ENCODE data around the gene XPO5. TPM values are rescaled to one million over a fixed set of nuclear protein-coding genes. Genes with fewer than 3 reads are reported as not detected.

The XPO5 gene
- total RNA-seq, 4 donors from 2014 or later = 24.0 to 30.4 (median 27.3) TPM

DNA sequence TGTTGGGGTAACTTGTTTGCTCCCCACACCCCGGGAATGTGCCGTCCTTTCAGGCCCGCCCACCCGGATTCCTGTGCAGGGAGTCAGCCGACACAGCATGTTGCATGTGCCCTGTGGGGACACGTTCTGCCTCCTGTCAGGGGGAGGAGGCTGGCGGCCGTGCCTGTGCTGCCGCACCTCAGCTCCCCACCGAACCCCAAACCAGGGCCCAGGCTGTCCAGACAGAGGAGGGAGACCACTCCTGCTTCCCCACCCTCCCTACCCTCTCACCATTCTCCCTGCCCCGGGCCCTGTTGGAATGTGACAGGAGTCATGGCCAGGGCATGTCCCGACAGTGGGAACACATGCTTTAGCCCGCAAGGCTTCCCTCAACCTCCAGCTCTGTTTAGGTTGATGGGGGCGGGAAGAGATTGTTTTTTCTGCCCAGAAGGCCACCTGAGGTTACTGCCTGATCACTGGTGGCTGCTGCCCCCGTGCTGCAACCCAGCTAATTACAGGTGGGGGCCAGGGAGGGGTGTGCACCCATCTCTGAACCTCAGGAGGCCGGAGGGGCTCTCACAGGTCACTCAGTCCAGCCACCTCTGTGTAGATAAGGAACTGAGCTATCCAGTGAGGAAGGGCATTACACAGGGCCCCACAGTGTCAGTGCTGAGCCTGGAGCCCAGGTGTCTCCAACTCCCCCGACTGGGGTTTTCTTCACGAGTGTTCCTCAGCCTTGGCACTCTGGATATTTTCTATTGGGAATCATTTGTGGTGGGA lies 79.3 kb downstream of the XPO5 start:
- intact Hi-C loops (cut with DNase I; ENCODE audit: low total_unique reads) = no loop called here
- no peak for TF ChIP-seq POLR2A (IDR thresholded peaks at IDR 0.05)
- TF ChIP-seq, protein P1, sequence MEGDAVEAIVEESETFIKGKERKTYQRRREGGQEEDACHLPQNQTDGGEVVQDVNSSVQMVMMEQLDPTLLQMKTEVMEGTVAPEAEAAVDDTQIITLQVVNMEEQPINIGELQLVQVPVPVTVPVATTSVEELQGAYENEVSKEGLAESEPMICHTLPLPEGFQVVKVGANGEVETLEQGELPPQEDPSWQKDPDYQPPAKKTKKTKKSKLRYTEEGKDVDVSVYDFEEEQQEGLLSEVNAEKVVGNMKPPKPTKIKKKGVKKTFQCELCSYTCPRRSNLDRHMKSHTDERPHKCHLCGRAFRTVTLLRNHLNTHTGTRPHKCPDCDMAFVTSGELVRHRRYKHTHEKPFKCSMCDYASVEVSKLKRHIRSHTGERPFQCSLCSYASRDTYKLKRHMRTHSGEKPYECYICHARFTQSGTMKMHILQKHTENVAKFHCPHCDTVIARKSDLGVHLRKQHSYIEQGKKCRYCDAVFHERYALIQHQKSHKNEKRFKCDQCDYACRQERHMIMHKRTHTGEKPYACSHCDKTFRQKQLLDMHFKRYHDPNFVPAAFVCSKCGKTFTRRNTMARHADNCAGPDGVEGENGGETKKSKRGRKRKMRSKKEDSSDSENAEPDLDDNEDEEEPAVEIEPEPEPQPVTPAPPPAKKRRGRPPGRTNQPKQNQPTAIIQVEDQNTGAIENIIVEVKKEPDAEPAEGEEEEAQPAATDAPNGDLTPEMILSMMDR (IDR thresholded peaks at IDR 0.05) = no peak
- H3K4me3 ChIP-seq (ENCODE audit: low read depth, poor library complexity, severe bottlenecking) = no peak overlapping the region
- DNase-seq (ENCODE audit: low spot score in 2 of 2) = peak; percentile 45 to 89
- WGBS, 2 donors = 39 to 43% methylated on average over 17 to 18 of the region's 18 CpGs

DNA sequence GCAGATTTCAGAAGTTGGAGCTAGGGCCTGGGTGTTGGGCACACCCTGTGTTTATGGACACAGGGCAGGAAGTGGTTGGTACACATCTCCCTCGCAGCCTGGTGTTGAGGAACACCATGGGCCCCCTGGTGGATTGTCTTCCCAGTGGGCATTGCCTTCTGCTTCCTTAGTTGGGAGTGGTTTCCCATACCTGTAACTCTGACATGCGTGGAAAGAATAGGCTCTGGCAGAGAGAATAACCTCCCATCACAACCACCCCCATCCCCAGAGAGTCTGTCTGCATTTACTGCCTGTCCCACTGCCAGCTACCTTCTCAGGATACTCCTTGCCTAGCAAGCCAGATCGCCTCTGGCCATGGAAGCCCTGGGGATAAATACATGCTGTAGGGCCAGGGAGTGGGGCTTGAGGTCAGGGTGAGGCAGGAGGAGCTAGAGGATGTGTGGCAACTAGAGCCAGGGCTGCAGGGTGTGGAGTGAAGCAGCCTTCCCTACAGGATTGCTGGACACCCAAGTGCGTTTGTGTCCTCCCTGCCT lies 80.4 kb downstream of the XPO5 start:
- DNase-seq (ENCODE audit: low spot score in 2 of 2) = no peak
- 34 to 52% methylated on average over 4 of the region's 4 CpGs for WGBS, 2 donors
- intact Hi-C loops (cut with DNase I; ENCODE audit: low total_unique reads) = no loop called here
- H3K4me3 ChIP-seq (ENCODE audit: low read depth, poor library complexity, severe bottlenecking) = no peak overlapping the region
- TF ChIP-seq POLR2A (IDR thresholded peaks at IDR 0.05) = no peak
- TF ChIP-seq, protein P1 (IDR thresholded peaks at IDR 0.05) = no peak

- no peak for DNase-seq (ENCODE audit: low spot score in 2 of 2)
- no peak overlapping the region for H3K4me3 ChIP-seq (ENCODE audit: low read depth, poor library complexity, severe bottlenecking)
- TF ChIP-seq, protein P1 (IDR thresholded peaks at IDR 0.05) = no peak
- WGBS, 2 donors = 89 to 90% methylated on average over 4 of the region's 4 CpGs
- intact Hi-C loops (cut with DNase I; ENCODE audit: low total_unique reads) = no loop called here
These were observed 81.1 kb downstream of the XPO5 start for GRCh38 chr6:43494766-43495165.

DNA sequence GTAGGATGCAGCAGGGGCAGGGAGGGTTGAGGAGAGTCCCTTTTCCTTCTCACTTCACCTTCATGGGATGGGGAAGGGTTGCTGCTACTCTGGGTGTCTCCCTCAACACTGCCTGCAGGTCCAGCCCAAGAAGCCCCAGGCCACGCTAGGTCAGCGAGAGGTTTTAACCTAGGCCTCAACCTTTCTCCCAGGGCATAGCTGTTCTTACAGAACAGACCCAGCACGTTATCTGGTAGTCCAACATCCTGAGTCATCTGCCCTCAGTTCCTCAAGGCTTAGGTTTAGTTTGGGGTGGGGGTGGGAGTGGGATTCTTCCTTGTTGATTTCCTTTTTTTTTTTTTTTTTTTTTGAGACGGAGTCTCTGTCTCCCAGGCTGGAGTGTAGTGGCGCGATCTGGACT lies 81.5 kb downstream of the XPO5 start:
- DNase-seq (ENCODE audit: low spot score in 2 of 2) = no peak
- WGBS, 2 donors = 68 to 80% methylated on average over 6 of the region's 6 CpGs
- intact Hi-C loops (cut with DNase I; ENCODE audit: low total_unique reads) = no loop called here

DNA sequence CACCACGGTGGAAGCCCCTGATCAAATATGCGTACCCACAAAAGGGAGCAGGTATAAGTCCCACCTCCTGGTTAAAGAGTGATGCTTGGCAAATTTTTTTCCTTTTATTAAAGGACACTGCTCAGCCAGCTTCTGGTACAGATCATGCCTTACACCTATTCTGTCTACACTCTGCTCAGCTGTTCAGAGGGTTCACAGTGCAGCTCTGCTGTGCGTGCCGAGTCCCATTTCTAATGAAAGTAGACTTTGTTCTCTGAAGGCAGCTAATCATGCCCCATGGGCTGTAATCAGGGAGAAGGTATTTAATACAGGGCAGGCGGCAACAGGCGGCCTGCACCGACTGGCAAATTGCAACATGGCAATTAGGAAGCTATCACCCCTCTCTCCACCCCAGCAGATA lies 82.0 kb downstream of the XPO5 start:
- WGBS, 2 donors = 48 to 59% methylated on average over 7 of the region's 7 CpGs
- intact Hi-C loops (cut with DNase I; ENCODE audit: low total_unique reads) = no loop called here
- no peak overlapping the region for H3K4me3 ChIP-seq (ENCODE audit: low read depth, poor library complexity, severe bottlenecking)
- DNase-seq (ENCODE audit: low spot score in 2 of 2) = no peak
- no peak for TF ChIP-seq POLR2A (IDR thresholded peaks at IDR 0.05)
- TF ChIP-seq, protein P1 (IDR thresholded peaks at IDR 0.05) = no peak

More for the DNA sequence above, 81.5 kb downstream of the XPO5 start:
- H3K4me3 ChIP-seq (ENCODE audit: low read depth, poor library complexity, severe bottlenecking) = no peak overlapping the region
- no peak for TF ChIP-seq POLR2A (IDR thresholded peaks at IDR 0.05)
- TF ChIP-seq, protein P1 (IDR thresholded peaks at IDR 0.05) = no peak

Measured in lower leg skin (tissue), 4 donors.